ENCODE results near the gene SMIM44.

The SMIM44 gene

DNA sequence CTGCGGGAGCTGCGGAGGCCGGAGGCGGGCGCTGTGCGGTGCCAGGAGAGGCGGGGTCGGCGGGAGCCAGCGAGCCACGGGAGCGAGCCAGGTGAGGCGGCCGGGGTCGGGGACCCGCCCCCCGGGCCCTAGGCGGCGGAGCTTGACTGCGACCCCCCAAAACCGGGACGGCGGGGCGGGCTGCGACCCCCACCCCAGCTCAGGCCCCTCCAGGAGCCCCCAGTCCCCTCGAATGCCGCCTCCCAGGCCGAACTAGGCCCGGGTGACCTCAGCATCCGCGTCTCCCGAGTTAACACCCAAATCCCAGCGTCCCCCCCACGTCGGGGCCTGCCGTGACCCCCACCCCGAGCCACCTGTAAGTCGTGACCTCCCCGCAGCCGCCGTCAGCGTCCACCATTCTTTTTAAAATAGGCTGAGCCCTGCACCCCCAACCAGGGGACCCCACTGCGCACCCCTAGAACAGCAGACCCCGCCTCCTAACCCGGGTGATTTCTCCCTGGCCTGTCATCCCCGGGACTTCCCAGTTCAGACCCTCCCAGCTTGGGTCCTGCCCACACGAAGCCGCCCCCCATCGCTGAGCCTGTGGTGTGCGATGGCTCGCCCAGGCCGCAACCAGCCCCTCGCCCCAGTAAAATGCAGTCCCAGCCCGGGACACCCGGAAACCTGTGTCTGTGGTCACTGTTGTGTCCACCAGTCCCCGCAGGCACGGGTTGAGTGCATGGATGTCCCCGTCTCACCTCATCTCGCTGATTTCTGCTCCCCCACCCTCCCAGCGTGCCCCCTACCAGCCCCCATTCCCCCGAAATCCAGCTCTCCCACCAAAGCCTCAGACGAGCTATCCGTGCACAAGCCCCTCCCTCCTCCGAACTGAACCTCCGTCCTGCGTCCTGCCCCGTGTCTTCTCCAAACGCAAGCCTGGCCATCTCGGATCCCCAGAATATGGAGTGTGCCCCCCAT lies 23.4 kb upstream of the SMIM44 start:
- TF ChIP-seq, protein P1, sequence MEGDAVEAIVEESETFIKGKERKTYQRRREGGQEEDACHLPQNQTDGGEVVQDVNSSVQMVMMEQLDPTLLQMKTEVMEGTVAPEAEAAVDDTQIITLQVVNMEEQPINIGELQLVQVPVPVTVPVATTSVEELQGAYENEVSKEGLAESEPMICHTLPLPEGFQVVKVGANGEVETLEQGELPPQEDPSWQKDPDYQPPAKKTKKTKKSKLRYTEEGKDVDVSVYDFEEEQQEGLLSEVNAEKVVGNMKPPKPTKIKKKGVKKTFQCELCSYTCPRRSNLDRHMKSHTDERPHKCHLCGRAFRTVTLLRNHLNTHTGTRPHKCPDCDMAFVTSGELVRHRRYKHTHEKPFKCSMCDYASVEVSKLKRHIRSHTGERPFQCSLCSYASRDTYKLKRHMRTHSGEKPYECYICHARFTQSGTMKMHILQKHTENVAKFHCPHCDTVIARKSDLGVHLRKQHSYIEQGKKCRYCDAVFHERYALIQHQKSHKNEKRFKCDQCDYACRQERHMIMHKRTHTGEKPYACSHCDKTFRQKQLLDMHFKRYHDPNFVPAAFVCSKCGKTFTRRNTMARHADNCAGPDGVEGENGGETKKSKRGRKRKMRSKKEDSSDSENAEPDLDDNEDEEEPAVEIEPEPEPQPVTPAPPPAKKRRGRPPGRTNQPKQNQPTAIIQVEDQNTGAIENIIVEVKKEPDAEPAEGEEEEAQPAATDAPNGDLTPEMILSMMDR (IDR thresholded peaks at IDR 0.05; ENCODE audit: control insufficient read depth, insufficient read depth, low read depth, low read length, missing control alignments), result no peak
- peak overlapping the region; percentile 83 for H3K4me3 ChIP-seq (ENCODE audit: control insufficient read depth, low read depth, low read length)
- DNase-seq (ENCODE audit: low read depth), result no peak

DNA sequence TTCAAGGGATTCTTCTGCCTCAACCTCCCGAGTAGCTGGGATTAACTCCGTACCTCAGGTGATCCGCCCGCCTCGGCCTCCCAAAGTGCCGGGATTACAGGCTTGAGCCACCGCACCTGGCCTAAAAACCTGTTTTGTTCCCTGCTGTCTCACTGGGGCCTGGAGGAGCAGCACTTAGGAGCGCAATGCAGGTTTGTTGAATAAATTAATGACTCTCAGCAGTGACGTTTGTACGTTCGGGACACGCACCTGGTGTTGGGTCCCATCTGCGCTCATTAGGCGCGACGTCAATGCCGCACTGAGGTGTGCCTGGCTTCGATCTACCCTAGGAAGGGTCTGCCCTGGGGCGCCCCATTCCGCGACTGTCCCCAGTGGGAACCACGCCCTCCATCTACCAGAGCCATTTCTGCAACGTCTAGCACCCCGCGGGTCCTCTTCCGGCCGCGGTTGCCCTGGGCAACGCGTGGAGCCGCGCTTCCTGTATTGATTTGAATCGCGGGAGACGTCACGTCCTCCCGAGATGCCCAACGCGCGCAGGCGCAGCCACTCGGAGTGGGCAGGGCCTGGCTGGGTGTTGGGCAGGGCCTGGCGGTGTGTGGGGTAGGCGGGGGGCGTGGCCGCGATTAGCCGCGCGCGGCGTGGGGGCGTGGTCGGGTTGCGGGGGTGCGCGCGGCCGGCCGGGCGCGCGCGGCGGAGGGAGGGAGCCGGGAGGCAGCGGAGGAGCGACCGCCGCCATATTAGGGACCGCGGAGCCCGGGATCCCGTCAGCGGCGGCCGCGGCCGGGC lies 22.6 kb upstream of the SMIM44 start, which contains the start of gene FZR1:
Gene FZR1 (plus strand): TSS at position 714 of the 786 bp plus-strand sequence. CDS start 16,679 bp downstream, outside the sequence.
- H3K4me3 ChIP-seq (ENCODE audit: control insufficient read depth, low read depth, low read length), result peak within 1 kb of the TSS; percentile 83
- TF ChIP-seq, protein P1 (IDR thresholded peaks at IDR 0.05; ENCODE audit: control insufficient read depth, insufficient read depth, low read depth, low read length, missing control alignments), result no peak
- peak; percentile 86 for DNase-seq (ENCODE audit: low read depth)

DNA sequence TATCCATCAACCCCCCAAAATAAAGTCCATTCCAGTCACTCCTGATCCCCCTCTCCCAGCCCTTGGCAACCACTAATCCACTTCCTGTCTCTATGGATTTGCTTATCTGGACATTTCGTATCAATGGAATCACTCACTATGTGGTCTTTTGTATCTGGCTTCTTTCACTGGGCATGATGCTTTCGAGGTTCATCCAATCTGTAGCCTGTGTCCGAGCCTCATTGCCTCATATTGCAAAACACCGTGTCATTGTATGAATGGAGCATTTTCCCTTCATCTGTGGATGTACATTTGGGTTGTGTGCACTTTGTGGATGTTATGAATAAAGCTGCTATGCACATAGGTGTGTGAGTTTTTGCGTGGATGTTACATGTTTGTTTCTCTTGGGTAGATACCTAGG lies 21.5 kb upstream of the SMIM44 start:
- no peak overlapping the region for H3K4me3 ChIP-seq (ENCODE audit: control insufficient read depth, low read depth, low read length)
- DNase-seq (ENCODE audit: low read depth), result no peak
- TF ChIP-seq, protein P1 (IDR thresholded peaks at IDR 0.05; ENCODE audit: control insufficient read depth, insufficient read depth, low read depth, low read length, missing control alignments), result no peak

DNA sequence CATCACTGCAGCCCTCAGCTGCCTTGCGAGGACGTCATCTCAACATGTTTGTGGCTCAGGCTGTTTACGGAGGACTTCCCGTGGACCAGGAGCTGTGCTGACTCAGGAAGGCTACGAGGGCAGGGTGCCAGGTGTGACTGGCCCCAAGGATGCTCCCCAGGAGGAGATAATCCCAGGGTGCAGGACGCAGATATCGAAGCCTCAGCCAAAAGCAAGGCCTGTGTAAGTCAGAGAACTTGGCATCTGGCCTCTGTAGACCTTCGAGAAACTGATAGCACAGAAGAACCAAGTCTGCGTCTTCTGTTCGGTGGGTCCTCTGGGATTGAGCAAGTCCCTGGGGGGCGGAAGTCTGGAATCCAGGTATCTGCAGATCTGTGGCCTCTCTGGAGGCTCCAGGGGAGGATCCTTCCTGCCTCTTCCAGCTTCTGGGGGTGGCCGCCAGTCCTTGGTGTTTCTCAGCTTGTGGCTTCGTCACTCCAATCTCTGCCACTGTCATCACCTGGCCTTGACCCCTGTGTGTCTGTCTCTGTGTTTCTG lies 19.9 kb upstream of the SMIM44 start:
- DNase-seq (ENCODE audit: low read depth), result no peak
- H3K4me3 ChIP-seq (ENCODE audit: control insufficient read depth, low read depth, low read length), result no peak overlapping the region
- TF ChIP-seq, protein P1 (IDR thresholded peaks at IDR 0.05; ENCODE audit: control insufficient read depth, insufficient read depth, low read depth, low read length, missing control alignments), result no peak

DNA sequence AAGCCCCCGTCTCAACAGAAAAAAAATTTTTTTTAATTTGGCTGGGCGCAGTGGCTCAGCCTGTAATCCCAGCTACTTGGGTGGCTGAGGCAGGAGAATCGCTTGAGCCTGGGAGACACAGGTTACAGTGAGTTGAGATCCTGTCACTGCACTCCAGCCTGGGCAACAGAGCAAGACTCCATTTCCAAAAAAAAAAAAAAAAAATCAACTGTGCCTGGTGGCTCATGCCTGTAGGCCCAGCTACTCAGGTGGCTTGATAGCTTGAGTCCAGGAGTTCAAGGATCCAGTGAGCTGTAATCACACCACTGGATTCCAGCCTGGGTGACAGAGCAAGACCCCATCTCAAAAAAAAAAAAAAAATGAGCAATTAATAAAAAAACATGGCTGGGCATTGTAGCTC lies 18.5 kb upstream of the SMIM44 start:
- TF ChIP-seq, protein P1 (IDR thresholded peaks at IDR 0.05; ENCODE audit: control insufficient read depth, insufficient read depth, low read depth, low read length, missing control alignments), result no peak
- H3K4me3 ChIP-seq (ENCODE audit: control insufficient read depth, low read depth, low read length), result no peak overlapping the region
- DNase-seq (ENCODE audit: low read depth), result no peak

DNA sequence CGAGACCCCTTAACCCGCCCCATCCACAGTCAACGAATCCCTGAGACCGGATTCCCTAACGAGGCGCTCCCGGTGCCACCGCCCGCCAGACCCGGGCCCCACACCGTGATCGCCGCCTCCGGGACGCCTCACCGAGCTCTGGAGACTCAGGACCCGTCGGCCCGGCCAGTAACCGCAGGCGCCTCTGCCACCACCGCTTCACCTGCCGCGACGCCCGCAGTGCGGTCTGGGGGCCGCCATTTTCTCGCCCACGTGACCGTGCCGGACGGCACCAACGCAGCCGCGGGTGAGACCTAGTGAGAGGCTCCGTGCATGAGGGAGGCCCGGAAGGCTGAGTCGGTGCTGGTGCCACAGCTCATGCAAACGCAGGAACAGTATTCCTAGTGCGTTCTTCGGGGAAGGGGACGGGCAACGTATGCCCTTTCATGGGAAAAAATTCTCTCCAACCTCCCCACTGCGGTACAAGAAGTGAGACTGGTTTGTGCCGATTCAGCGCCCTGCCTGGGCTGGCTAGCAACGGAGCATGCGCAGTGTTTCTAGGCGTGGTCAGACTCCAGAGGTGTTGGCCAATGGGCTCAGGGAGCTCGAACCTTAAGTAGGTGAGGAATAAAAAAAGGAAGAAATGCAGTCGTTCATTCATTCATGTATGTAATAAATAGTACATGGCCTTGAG lies 17.3 kb upstream of the SMIM44 start, which contains the start of gene DOHH:
Gene DOHH (minus strand): TSS at position 246 of the 673 bp plus-strand sequence. CDS start 3,860 bp downstream, outside the sequence.
- peak; percentile 84 for DNase-seq (ENCODE audit: low read depth)
- H3K4me3 ChIP-seq (ENCODE audit: control insufficient read depth, low read depth, low read length), result peak within 1 kb of the TSS; percentile 86
- TF ChIP-seq, protein P1 (IDR thresholded peaks at IDR 0.05; ENCODE audit: control insufficient read depth, insufficient read depth, low read depth, low read length, missing control alignments), result no peak

Data from AG09309 (cell line).